OCI-LY1 (cell line): Measurements from ENCODE around the gene NXPE2.

Experiments used
- H2AFZ ChIP-seq: fragments of 200-600 bp; sonication (generic), shearing (Covaris generic); 2 replicates; pipeline ENCODE4 v1.6.0; 2014; ENCODE audit warnings: antibody characterized with exemption, mild to moderate bottlenecking, low read length
- H3F3A ChIP-seq: fragments of 200-600 bp; sonication (generic), shearing (Covaris generic); 2 replicates; pipeline ENCODE4 v1.6.0; 2014; ENCODE audit warnings: mild to moderate bottlenecking, antibody characterized with exemption, low read length, moderate library complexity; ENCODE audit not compliant: insufficient read depth
- H3K27ac ChIP-seq: fragments of 200-600 bp; sonication (generic); 2 replicates; pipeline ENCODE4 v1.5.1; 2014; ENCODE audit warnings: low read length, mixed run types, mild to moderate bottlenecking, low read depth; ENCODE audit not compliant: poor library complexity, severe bottlenecking
- H3K27me3 ChIP-seq: fragments of 200-600 bp; sonication (generic); 2 replicates; pipeline ENCODE4 v1.6.0; 2014; ENCODE audit warnings: antibody characterized with exemption, mild to moderate bottlenecking, low read length, moderate library complexity; ENCODE audit not compliant: insufficient read depth
- H3K36me3 ChIP-seq: fragments of 200-600 bp; sonication (generic); 2 replicates; pipeline ENCODE4 v1.6.1; 2014; ENCODE audit warnings: mild to moderate bottlenecking, antibody characterized with exemption, low read length, moderate library complexity, mixed read lengths; ENCODE audit not compliant: insufficient read depth
- H3K4me1 ChIP-seq: fragments of 200-600 bp; sonication (generic); 2 replicates; pipeline ENCODE4 v1.5.1; 2014; ENCODE audit warnings: mild to moderate bottlenecking, low read length, moderate library complexity; ENCODE audit not compliant: insufficient read depth, severe bottlenecking
- H3K4me2 ChIP-seq: fragments of 200-600 bp; sonication (generic), shearing (Covaris generic); 2 replicates; pipeline ENCODE4 v1.6.1; 2014; ENCODE audit warnings: low read length
- H3K4me3 ChIP-seq: fragments of 200-600 bp; sonication (generic); 2 replicates; pipeline ENCODE4 v1.5.1; 2014; ENCODE audit warnings: low read length, low read depth, mild to moderate bottlenecking, mixed read lengths; ENCODE audit not compliant: poor library complexity, severe bottlenecking
- H3K79me2 ChIP-seq: fragments of 200-600 bp; shearing (Covaris generic); 2 replicates; pipeline ENCODE4 v1.6.1; 2016; ENCODE audit warnings: mixed run types, low read length, mixed read lengths; ENCODE audit not compliant: insufficient read depth
- H3K9ac ChIP-seq: fragments of 200-600 bp; sonication (generic), shearing (Covaris generic); 2 replicates; pipeline ENCODE4 v1.6.1; 2014; ENCODE audit warnings: mild to moderate bottlenecking, low read length, mixed read lengths
- H3K9me2 ChIP-seq: fragments of 200-600 bp; sonication (generic), shearing (Covaris generic); 2 replicates; pipeline ENCODE4 v1.6.1; 2014; ENCODE audit warnings: low read depth, mild to moderate bottlenecking, low read length, mixed read lengths
- H3K9me3 ChIP-seq: fragments of 200-600 bp; shearing (Covaris generic); 2 replicates; pipeline ENCODE4 v1.6.1; 2014; ENCODE audit warnings: low read length, mixed read lengths
- H4K20me1 ChIP-seq: fragments of 200-600 bp; sonication (generic), shearing (Covaris generic); 2 replicates; pipeline ENCODE4 v1.6.0; 2016; ENCODE audit warnings: mild to moderate bottlenecking, low read length; ENCODE audit not compliant: insufficient read depth
- EZH2 ChIP-seq: fragments of 200-600 bp; sonication (generic), shearing (Covaris generic); IDR thresholded peaks from 2 replicates; pipeline ENCODE4 v1.8.0; 2017; ENCODE audit warnings: borderline replicate concordance, mixed run types, mild to moderate bottlenecking, antibody characterized with exemption, low read length, moderate library complexity, mixed read lengths
- TF ChIP-seq, protein P1 (sequence below): fragments of 200-600 bp; sonication (generic), shearing (Covaris generic); IDR thresholded peaks from 2 replicates; pipeline ENCODE4 v1.5.1; 2017; ENCODE audit warnings: mild to moderate bottlenecking, antibody characterized with exemption, low read length, moderate library complexity, mixed read lengths

Gene NXPE2

DNA sequence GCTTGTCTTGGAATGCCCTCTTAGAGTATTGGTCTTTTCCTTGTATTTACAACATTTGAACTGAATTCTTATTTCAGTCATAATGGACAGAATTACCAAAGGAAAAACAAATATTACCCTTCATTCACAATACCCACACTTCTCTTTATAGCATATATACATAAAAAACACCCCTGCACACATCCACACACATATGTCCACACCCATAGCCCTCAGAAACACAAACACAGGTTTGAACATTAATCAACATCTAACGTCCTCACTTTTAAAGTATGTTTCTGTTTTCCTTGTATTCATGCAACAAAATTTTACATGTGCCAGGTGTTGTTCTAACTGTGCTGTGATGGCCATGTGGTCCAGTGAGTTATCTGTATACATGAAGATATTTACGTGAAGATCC, 11.6 kb upstream of the NXPE2 start:
- no peaks in the 10 kb centered on the region for H3K9me3 ChIP-seq
- H2AFZ ChIP-seq = no peak overlapping the region
- TF ChIP-seq, protein P1, sequence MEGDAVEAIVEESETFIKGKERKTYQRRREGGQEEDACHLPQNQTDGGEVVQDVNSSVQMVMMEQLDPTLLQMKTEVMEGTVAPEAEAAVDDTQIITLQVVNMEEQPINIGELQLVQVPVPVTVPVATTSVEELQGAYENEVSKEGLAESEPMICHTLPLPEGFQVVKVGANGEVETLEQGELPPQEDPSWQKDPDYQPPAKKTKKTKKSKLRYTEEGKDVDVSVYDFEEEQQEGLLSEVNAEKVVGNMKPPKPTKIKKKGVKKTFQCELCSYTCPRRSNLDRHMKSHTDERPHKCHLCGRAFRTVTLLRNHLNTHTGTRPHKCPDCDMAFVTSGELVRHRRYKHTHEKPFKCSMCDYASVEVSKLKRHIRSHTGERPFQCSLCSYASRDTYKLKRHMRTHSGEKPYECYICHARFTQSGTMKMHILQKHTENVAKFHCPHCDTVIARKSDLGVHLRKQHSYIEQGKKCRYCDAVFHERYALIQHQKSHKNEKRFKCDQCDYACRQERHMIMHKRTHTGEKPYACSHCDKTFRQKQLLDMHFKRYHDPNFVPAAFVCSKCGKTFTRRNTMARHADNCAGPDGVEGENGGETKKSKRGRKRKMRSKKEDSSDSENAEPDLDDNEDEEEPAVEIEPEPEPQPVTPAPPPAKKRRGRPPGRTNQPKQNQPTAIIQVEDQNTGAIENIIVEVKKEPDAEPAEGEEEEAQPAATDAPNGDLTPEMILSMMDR = no peak
- TF ChIP-seq EZH2 = no peak
- H3K36me3 ChIP-seq = no peaks in the 10 kb centered on the region
- no peak overlapping the region for H3K9ac ChIP-seq
- H3K27me3 ChIP-seq = no peaks in the 10 kb centered on the region
- H3F3A ChIP-seq = no peaks in the 10 kb centered on the region
- H4K20me1 ChIP-seq = no peaks in the 10 kb centered on the region
- no peaks in the 10 kb centered on the region for H3K4me1 ChIP-seq
- H3K79me2 ChIP-seq = no peaks in the 10 kb centered on the region
- H3K9me2 ChIP-seq = no peaks in the 10 kb centered on the region
- no peak overlapping the region for H3K4me3 ChIP-seq
- no peak overlapping the region for H3K4me2 ChIP-seq
- H3K27ac ChIP-seq = no peak overlapping the region

DNA sequence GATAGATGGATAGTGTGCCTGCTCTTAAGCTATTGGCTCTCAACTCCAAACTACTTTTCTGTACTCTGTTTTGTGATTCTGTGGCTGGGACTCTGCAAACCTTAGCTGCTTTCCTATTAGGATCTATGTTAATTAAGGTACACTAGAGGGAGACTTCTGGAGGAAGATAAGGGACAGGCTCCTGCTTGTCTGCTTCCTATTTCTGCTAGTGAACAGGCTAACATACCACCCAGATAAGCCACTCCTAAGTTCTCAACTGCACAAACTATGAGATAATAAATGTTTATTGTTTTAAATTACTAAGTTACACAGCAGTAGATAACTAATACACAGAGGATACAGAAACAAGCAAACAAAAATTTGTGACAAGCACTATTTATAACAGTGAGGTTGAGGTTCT, 10.2 kb upstream of the NXPE2 start:
- H3K9me3 ChIP-seq = no peaks in the 10 kb centered on the region
- H3K4me2 ChIP-seq = no peak overlapping the region
- H3K9me2 ChIP-seq = no peaks in the 10 kb centered on the region
- H2AFZ ChIP-seq = no peak overlapping the region
- no peak overlapping the region for H3K4me3 ChIP-seq
- H3K36me3 ChIP-seq = no peaks in the 10 kb centered on the region
- no peak overlapping the region for H3K9ac ChIP-seq
- H3K79me2 ChIP-seq = no peaks in the 10 kb centered on the region
- TF ChIP-seq EZH2 = no peak
- TF ChIP-seq, protein P1 = no peak
- H4K20me1 ChIP-seq = no peaks in the 10 kb centered on the region
- H3K27ac ChIP-seq = no peak overlapping the region
- no peaks in the 10 kb centered on the region for H3K27me3 ChIP-seq
- no peaks in the 10 kb centered on the region for H3F3A ChIP-seq
- H3K4me1 ChIP-seq = no peaks in the 10 kb centered on the region

DNA sequence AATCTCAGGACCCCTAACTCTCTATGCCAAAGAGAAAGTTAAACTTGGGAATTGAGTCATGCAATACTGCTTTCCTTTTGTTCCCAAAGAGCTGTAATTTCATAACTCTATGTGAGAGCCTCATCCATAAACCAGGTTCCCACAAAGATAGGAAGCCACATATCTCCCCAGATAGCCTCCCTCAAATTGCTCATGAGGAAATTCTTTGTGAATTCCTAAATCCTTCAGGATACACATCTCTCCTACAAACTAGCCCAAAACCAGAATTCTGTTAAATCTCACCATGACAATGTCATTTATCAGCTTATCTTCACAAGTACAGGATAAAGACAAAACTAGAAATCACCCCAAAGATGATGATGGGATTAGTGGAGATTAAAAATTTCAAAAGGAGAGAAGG, 4.7 kb upstream of the NXPE2 start:
- no peaks in the 10 kb centered on the region for H3F3A ChIP-seq
- no peak overlapping the region for H3K9ac ChIP-seq
- no peak for TF ChIP-seq EZH2
- TF ChIP-seq, protein P1 = no peak
- no peaks in the 10 kb centered on the region for H4K20me1 ChIP-seq
- no peaks in the 10 kb centered on the region for H3K27me3 ChIP-seq
- no peak overlapping the region for H3K4me3 ChIP-seq
- H3K36me3 ChIP-seq = no peaks in the 10 kb centered on the region
- no peak overlapping the region for H3K4me2 ChIP-seq
- H2AFZ ChIP-seq = no peak overlapping the region
- H3K4me1 ChIP-seq = no peaks in the 10 kb centered on the region
- no peaks in the 10 kb centered on the region for H3K9me3 ChIP-seq
- H3K27ac ChIP-seq = no peak overlapping the region
- H3K79me2 ChIP-seq = no peaks in the 10 kb centered on the region
- H3K9me2 ChIP-seq = no peaks in the 10 kb centered on the region
